CD14-positive monocyte (primary cell): ENCODE measurements around the gene PTPRD. TPM values are rescaled to one million over a fixed set of nuclear protein-coding genes. Genes with fewer than 3 reads are reported as not detected.

Source experiments
- DNase-seq, 3 donors: peaks; one replicate each; pipeline ENCODE4 v3.0.0-alpha.2; 2011 to 2022
- H2AFZ ChIP-seq: 2 replicates; pipeline ENCODE4 v1.6.0; 2012; ENCODE audit warnings: mild to moderate bottlenecking, low read depth, low read length, inconsistent platforms; ENCODE audit not compliant: insufficient read depth, poor library complexity, severe bottlenecking
- H3K27ac ChIP-seq, 2 donors: 1 replicate in 1 of 2; 2 replicates in 1 of 2; pipeline ENCODE4 v1.5.1; 2012 to 2013; ENCODE audit warnings: low read length in 2 of 2, control low read depth in 1 of 2, inconsistent platforms in 1 of 2, low read depth in 1 of 2, mild to moderate bottlenecking in 1 of 2
- H3K27me3 ChIP-seq, 2 donors: one replicate each; pipeline versions ENCODE4 v1.6.0 to v1.6.1; 2011 to 2013; ENCODE audit warnings: low read length in 2 of 2; ENCODE audit not compliant: control insufficient read depth in 2 of 2, insufficient read depth in 2 of 2
- H3K36me3 ChIP-seq, 2 donors: replicated peaks in 1 of 2; 1 replicate in 1 of 2; 2 replicates in 1 of 2; pipeline versions ENCODE4 v1.5.1 to v1.6.1; 2012 to 2013; ENCODE audit warnings: low read length in 2 of 2, control low read depth in 1 of 2, inconsistent platforms in 1 of 2, mild to moderate bottlenecking in 1 of 2; ENCODE audit not compliant: insufficient read depth in 2 of 2, control insufficient read depth in 1 of 2
- H3K4me1 ChIP-seq, 2 donors: 1 replicate in 1 of 2; 2 replicates in 1 of 2; pipeline versions ENCODE4 v1.5.1 to v1.6.1; 2012 to 2013; ENCODE audit warnings: low read length in 2 of 2, control low read depth in 1 of 2, inconsistent platforms in 1 of 2, mild to moderate bottlenecking in 1 of 2, moderate library complexity in 1 of 2; ENCODE audit not compliant: insufficient read depth in 2 of 2, control insufficient read depth in 1 of 2
- H3K4me2 ChIP-seq: replicated peaks from 2 replicates; pipeline ENCODE3; 2012; ENCODE audit warnings: low read length, moderate library complexity, mild to moderate bottlenecking; ENCODE audit not compliant: poor library complexity, severe bottlenecking; ENCODE audit errors: extremely low read depth
- H3K4me3 ChIP-seq, 3 experiments: fragments of 200-600 bp in 1 of 3; sonication (generic) in 1 of 3; replicated peaks in 1 of 3; 1 replicate in 2 of 3; 2 replicates in 1 of 3; pipeline ENCODE4 v1.5.1; 2011 to 2013; ENCODE audit warnings: low read length in 3 of 3, mild to moderate bottlenecking in 3 of 3, control low read depth in 2 of 3, low read depth in 2 of 3, inconsistent platforms in 1 of 3, moderate library complexity in 1 of 3
- H3K79me2 ChIP-seq: 2 replicates; pipeline ENCODE4 v1.6.0; 2012; ENCODE audit warnings: mild to moderate bottlenecking, control low read depth, inconsistent platforms, low read length, moderate library complexity; ENCODE audit not compliant: insufficient read depth
- H3K9ac ChIP-seq: 2 replicates; pipeline ENCODE4 v1.6.0; 2017; ENCODE audit warnings: low read length, mild to moderate bottlenecking; ENCODE audit not compliant: insufficient read depth, poor library complexity, severe bottlenecking
- H3K9me3 ChIP-seq, 2 donors: replicated peaks in 1 of 2; 1 replicate in 1 of 2; 2 replicates in 1 of 2; pipeline versions ENCODE4 v1.5.1 to v1.6.1; 2012 to 2013; ENCODE audit warnings: low read length in 2 of 2, control low read depth in 1 of 2; ENCODE audit not compliant: control insufficient read depth in 1 of 2, insufficient read depth in 1 of 2
- H4K20me1 ChIP-seq: 2 replicates; pipeline ENCODE4 v1.6.0; 2012; ENCODE audit warnings: mild to moderate bottlenecking, low read length, control low read depth, moderate library complexity; ENCODE audit not compliant: insufficient read depth
- H3K27ac Mint-ChIP-seq, 7 donors: one replicate each; pipeline ENCODE4 v1.8.0; 2020; ENCODE audit warnings: mild to moderate bottlenecking in 7 of 7, mixed read lengths in 7 of 7, moderate library complexity in 6 of 7, inconsistent platforms in 2 of 7
- H3K27me3 Mint-ChIP-seq, 3 donors: one replicate each; pipeline ENCODE4 v1.8.0; 2021 to 2022; ENCODE audit warnings: low read depth in 3 of 3, mild to moderate bottlenecking in 3 of 3, mixed read lengths in 3 of 3, moderate library complexity in 3 of 3, inconsistent platforms in 1 of 3
- H3K36me3 Mint-ChIP-seq, 2 donors: one replicate each; pipeline ENCODE4 v1.8.0; 2020; ENCODE audit warnings: mixed read lengths in 2 of 2, inconsistent platforms in 1 of 2, mild to moderate bottlenecking in 1 of 2
- H3K4me1 Mint-ChIP-seq: one replicate; pipeline ENCODE4 v1.8.0; 2020; ENCODE audit warnings: mild to moderate bottlenecking, mixed read lengths
- H3K4me3 Mint-ChIP-seq, 2 donors: one replicate each; pipeline ENCODE4 v1.8.0; 2020; ENCODE audit warnings: mild to moderate bottlenecking in 2 of 2, mixed read lengths in 2 of 2, moderate library complexity in 1 of 2
- H3K9me3 Mint-ChIP-seq, 7 donors: one replicate each; pipeline ENCODE4 v1.8.0; 2020 to 2022; ENCODE audit warnings: mixed read lengths in 7 of 7, mild to moderate bottlenecking in 6 of 7, moderate library complexity in 6 of 7, inconsistent platforms in 2 of 7
- CTCF ChIP-seq: fragments of 200-600 bp; IDR thresholded peaks from one replicate; pipeline ENCODE4 v1.8.0; 2022; ENCODE audit warnings: antibody characterized with exemption, mild to moderate bottlenecking
- WGBS: methylation state at CpG from one replicate; pipeline ENCODE4 v1.1.5; 2013; ENCODE audit warnings: missing lambda C conversion rate; ENCODE audit not compliant: insufficient coverage; 5-methylcytosine and 5-hydroxymethylcytosine counted together
- intact Hi-C, 2 donors: fragments of 100-400 bp; cut with micrococcal nuclease; formaldehyde crosslinking; loops; one replicate each; pipeline versions ENCODE4 v1.15.0 to v1.15.1; 2023
- polyA plus RNA-seq, 3 donors: library from polyadenylated mRNA; depleted of rRNA in 1 of 3; unstranded in 2 of 3; stranded (reverse) in 1 of 3; fragments of 300-500 nt in 2 of 3; fragments of >200 nt in 1 of 3; fragmentation: Illumina TruSeq in 2 of 3; gene quantifications; 1 replicate in 2 of 3; 2 replicates in 1 of 3; pipeline ENCODE4 v1.2.3, GENCODE V29; 2012 to 2021

The PTPRD gene
- polyA plus RNA-seq, 3 donors = not detected

GRCh38 chr9:8553444-8553843, 2059.4 kb downstream of the PTPRD start:
- H3K4me1 Mint-ChIP-seq = no peaks in the 10 kb centered on the region
- H3K4me3 ChIP-seq = no peak overlapping the region
- intact Hi-C loops = no loop called here
- no peak overlapping the region for H2AFZ ChIP-seq
- no CpG with 5 or more reads among the region's 4 CpGs for WGBS
- TF ChIP-seq CTCF = no peak
- no peaks in the 10 kb centered on the region for H4K20me1 ChIP-seq
- H3K36me3 Mint-ChIP-seq = no peaks in the 10 kb centered on the region
- H3K27me3 ChIP-seq = no peaks in the 10 kb centered on the region
- no peaks in the 10 kb centered on the region for H3K36me3 ChIP-seq
- H3K79me2 ChIP-seq = no peaks in the 10 kb centered on the region
- H3K9me3 ChIP-seq = no peaks in the 10 kb centered on the region
- no peak overlapping the region for H3K4me3 Mint-ChIP-seq
- H3K27me3 Mint-ChIP-seq = peaks cover 0 to 1% (median 0%) of the 10 kb centered on the region in 3 donors
- H3K9me3 Mint-ChIP-seq = peaks cover 1 to 10% (median 3%) of the 10 kb centered on the region in 7 donors
- no peak overlapping the region for H3K27ac ChIP-seq
- H3K9ac ChIP-seq = no peak overlapping the region
- no peak overlapping the region for H3K27ac Mint-ChIP-seq
- H3K4me1 ChIP-seq = no peaks in the 10 kb centered on the region
- no peak overlapping the region for H3K4me2 ChIP-seq
- no peak for DNase-seq

- no peaks in the 10 kb centered on the region for H3K36me3 ChIP-seq
- Mint-ChIP-seq H3K36me3 (no peaks in the 10 kb centered on the region), H3K27me3 (peaks cover 0 to 1% (median 0%) of the 10 kb centered on the region in 3 donors), H3K9me3 (peaks cover 1 to 10% (median 3%) of the 10 kb centered on the region in 7 donors), H3K27ac (no peak overlapping the region), H3K4me1 (no peaks in the 10 kb centered on the region), H3K4me3 (no peak overlapping the region)
- no peak for DNase-seq
- TF ChIP-seq CTCF = no peak
- H3K27ac ChIP-seq = no peak overlapping the region
- 100% methylated on average over 1 of the region's 3 CpGs for WGBS
- no peaks in the 10 kb centered on the region for H3K79me2 ChIP-seq
- no peaks in the 10 kb centered on the region for H3K27me3 ChIP-seq
- no peak overlapping the region for H3K4me3 ChIP-seq
- no peaks in the 10 kb centered on the region for H4K20me1 ChIP-seq
- intact Hi-C loops = no loop called here
- no peaks in the 10 kb centered on the region for H3K9me3 ChIP-seq
- no peak overlapping the region for H3K4me2 ChIP-seq
- H3K4me1 ChIP-seq = no peaks in the 10 kb centered on the region
- no peak overlapping the region for H3K9ac ChIP-seq
- H2AFZ ChIP-seq = no peak overlapping the region
Measured at GRCh38 chr9:8552732-8553131, 2060.1 kb downstream of the PTPRD start.
